ENCODE data around the gene PTPN6.

- TF ChIP-seq CTCF (IDR thresholded peaks at IDR 0.05; ENCODE audit: low read length) (no peak), EZH2 (optimal IDR thresholded peaks at IDR 0.05; ENCODE audit: low read depth, low read length) (no peak), EZH2phosphoT487 (IDR thresholded peaks at IDR 0.05; ENCODE audit: low read length) (no peak)
Measured at GRCh38 chr12:7001921-7002591, 50.9 kb downstream of the PTPN6 start.
